Jurkat, Clone E6-1 (cell line): ENCODE results near the gene C19orf12. TPM values are rescaled to one million over a fixed set of nuclear protein-coding genes. Genes with fewer than 3 reads are reported as not detected.

Experiments used
- DNase-seq: peaks from one replicate; pipeline ENCODE4 v3.0.0-alpha.2; 2011; ENCODE audit warnings: low read depth, low spot score
- H3K4me3 ChIP-seq: 2 replicates; pipeline ENCODE4 v1.5.1; 2011; ENCODE audit warnings: mild to moderate bottlenecking, low read length, control low read depth, moderate library complexity
- polyA plus RNA-seq: library from polyadenylated mRNA; unstranded; fragments of >200 nt; gene quantifications from one replicate; pipeline ENCODE4 v1.2.1, GENCODE V29; 2012; ENCODE audit warnings: missing spikeins; ENCODE audit not compliant: insufficient read length, insufficient read depth

Gene C19orf12
- 16.8 TPM for polyA plus RNA-seq

DNA sequence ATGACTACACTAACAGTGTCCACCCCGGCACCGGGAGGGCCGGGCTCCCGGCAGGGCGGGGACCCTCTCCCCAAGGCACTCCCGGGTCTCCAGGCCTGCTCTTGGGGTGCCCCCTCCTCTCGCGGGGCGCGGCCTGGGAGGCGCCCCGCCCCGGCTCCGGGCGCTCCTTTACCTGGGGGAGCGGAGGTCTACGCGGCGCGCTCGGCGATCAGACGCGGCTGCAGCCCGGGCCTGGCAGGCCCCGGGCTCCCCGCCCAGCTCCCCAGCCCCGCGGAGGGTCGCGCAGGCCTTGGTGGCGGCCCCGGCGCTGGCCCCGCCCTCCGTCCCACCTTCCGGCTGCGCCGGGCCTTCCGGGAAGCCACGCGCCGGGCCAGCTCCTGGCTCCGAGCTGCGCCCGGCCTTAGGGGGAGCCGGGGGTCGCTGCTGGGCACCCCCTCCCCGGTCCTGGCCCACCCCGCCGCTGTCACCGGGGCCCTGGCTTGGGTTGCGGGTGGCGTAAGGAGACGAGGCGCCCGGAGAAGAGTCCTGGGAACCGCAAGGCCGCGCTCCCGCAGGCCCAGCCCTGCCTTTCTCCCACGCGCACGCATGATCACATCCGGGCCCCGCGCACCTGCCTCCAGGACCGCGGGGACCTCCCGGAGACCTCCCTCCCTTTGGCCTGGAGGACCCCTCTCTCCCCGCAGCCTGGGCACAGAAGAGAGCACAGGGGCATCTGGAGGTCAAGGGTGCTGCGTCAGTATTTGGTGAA is at the start of gene C19orf12:
Gene C19orf12, minus strand, starts transcription at position 309 of the 748 bp plus-strand sequence. CDS start 6,848 bp downstream, outside the sequence.
- DNase-seq = peak; percentile 25
- peak within 1 kb of the TSS; percentile 87 for H3K4me3 ChIP-seq

- H3K4me3 ChIP-seq = no peak overlapping the region
- DNase-seq = no peak
Measured at GRCh38 chr19:29764361-29764760, 49.3 kb upstream of the C19orf12 start.

GRCh38 chr19:29763196-29763595 is 48.1 kb upstream of the C19orf12 start:
- DNase-seq = no peak

DNA sequence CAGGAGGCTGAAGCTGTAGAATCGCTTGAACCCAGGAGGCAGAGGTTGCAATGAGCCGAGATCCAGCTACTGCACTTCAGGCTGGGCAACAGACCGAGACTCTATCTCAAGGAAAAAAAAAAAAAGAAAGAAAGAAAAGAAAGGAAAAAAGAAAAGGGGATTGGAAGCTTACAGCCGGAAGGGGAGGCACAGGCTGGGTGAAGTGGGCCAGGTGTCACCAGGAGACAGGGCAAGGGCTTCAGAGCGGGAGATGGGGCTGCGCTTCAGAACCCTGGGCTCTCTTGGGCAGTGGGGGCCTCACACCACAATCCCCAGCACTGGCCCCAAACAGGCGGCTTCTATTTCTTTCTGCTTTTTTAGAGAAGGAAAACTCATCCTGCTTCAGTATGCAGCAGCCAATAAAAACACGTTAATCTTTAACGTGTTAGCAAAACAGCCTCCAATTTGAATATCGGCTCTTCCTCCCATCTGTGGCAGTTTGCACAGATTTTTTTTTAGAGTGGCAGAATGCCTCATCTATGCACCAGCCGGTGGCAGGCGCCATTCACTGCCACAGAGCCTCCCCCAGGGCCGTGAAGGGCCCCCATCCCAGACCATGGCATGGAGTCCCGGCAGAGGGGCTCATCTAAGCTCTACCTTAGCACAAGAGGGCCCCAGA is 46.6 kb upstream of the C19orf12 start:
- no peak for DNase-seq
- no peak overlapping the region for H3K4me3 ChIP-seq

More at GRCh38 chr19:29763196-29763595, 48.1 kb upstream of the C19orf12 start:
- H3K4me3 ChIP-seq = no peak overlapping the region

GRCh38 chr19:29760752-29761502 is 45.9 kb upstream of the C19orf12 start:
- DNase-seq = no peak
- no peak overlapping the region for H3K4me3 ChIP-seq

GRCh38 chr19:29759359-29759758 is 44.3 kb upstream of the C19orf12 start:
- no peak overlapping the region for H3K4me3 ChIP-seq
- DNase-seq = no peak

GRCh38 chr19:29758863-29759262 is 43.8 kb upstream of the C19orf12 start:
- no peak for DNase-seq
- no peak overlapping the region for H3K4me3 ChIP-seq

DNA sequence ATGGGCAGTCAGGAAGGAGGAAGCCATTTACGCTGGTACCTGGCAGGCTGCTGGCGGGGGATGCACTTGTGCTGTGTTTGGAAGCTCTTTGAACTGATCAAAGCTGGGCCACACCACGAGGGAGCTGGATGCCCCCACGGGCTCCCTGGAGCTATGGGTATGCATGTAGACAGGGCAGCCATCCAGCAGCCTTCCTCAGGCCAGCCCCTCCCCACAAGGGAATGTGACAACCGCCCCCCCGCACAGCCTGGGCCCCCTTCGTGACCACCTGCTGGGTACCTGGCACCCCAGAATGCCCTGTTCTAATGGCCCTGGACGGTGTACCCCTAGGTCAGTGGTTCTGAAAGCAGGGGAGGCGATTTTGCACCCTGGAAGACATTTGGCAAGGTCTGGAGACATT is 42.5 kb upstream of the C19orf12 start:
- no peak overlapping the region for H3K4me3 ChIP-seq
- no peak for DNase-seq

- DNase-seq = no peak
- H3K4me3 ChIP-seq = no peak overlapping the region
Measured at GRCh38 chr19:29753934-29754305, 38.9 kb upstream of the C19orf12 start.

- no peak overlapping the region for H3K4me3 ChIP-seq
- no peak for DNase-seq
Measured at GRCh38 chr19:29753190-29753933, 38.3 kb upstream of the C19orf12 start.

DNA sequence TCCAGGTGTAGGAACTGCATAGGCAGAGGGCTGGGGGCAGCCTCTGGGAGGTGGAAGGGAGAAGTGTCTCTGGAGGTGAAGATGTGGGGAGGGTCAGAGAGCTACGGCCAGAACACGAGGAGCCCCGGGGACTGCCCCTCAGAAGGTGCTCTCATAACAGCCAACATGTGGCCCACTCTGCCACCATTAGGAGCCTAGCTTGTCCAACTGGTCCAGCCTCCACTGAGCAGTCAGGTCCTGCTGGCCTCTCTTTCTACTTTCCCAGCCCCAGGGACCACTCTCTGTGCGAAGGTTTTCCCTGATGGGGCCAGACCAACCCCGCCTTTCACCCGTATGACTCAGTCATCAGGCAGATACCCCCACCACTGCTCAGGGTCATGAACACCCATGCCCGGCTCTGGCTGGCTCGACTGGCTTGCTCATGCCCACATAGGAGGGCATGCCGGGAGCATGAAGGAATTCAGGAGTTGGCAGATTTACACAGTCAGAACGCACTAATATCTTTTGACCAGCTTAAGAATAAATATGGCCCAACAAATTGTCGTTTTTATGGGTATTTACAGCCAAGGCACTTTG is 37.5 kb upstream of the C19orf12 start:
- no peak for DNase-seq
- H3K4me3 ChIP-seq = no peak overlapping the region

GRCh38 chr19:29751932-29752331 is 36.9 kb upstream of the C19orf12 start:
- no peak for DNase-seq
- H3K4me3 ChIP-seq = no peak overlapping the region

DNA sequence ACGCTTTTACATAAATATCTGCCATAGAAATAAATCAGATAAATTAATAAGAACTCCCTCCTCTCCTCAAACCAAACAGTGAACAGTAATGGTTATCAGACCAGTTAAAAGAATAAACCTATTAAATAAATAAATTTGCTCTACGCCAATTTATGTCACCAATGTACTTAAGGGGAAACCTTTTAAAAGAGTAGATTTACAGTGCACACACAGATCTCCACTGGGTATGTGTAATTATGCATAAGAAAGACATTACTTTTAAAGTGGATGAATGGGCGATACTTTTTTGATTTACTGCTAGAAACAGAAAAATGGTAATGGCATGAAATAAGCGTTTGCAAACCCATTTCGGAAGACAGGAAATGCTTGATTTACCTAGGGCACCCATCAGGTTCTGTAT is 34.9 kb upstream of the C19orf12 start:
- DNase-seq = no peak
- no peak overlapping the region for H3K4me3 ChIP-seq

DNA sequence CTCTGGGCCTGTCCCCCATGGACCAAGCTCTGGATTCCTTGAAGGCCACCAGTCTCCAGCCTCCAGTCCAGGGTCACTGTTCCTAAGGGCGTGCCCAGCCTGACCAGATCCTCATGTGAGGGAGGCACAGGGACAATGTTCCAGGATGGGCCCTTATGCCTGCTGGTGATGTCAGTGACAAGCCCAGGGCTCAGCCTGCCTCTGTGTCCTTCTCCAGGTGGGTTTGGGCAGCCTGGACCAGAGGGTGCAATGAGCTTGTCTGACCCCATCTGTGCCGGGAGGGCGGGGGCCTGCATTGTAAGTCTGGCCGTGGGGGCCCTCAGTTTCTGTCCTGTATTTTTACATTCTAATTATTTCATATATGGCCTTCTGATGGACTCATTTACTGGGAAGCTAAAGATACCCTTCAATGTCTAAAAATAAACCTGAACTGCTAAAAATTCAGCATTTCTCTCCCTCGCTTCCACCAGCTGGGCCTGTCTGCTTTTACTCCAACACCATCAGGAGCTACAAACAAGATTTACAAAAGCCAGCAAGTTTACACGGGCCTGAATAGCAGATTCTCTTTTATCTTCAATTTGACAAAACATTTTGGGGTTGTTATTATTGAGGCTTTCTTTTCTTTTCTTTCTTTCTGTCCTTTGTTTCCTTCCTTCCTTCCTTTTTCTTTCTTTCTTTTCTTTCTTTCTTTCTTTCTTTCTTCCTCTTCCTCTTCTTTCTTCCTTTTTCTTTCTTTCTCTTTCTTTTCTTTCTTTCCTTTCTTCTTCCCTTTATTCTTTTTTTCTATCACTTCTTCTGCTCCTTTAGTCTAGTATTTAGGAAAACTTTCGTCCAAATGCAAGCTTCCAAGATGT is 34.2 kb upstream of the C19orf12 start:
- H3K4me3 ChIP-seq = no peak overlapping the region
- DNase-seq = no peak

DNA sequence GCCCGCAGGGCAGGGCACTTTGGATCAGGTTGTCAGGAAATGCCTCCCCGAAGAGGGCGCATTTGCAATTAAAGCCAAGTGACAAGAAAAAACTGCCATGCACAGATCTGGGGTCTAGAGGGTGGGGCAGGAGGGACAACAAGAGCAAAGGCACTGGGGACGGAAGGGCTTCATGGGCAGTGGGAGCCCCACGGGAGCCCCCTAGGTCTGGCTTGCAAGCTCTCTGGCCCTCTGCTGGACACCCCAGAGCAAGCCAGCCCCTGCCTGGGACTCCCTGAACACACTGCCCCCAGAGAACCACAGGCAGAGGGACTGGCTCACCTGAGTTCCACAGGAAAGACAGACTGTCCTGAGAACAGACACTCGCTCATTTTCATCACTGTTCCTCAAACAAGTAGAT is 30.2 kb upstream of the C19orf12 start:
- no peak overlapping the region for H3K4me3 ChIP-seq
- no peak for DNase-seq

DNA sequence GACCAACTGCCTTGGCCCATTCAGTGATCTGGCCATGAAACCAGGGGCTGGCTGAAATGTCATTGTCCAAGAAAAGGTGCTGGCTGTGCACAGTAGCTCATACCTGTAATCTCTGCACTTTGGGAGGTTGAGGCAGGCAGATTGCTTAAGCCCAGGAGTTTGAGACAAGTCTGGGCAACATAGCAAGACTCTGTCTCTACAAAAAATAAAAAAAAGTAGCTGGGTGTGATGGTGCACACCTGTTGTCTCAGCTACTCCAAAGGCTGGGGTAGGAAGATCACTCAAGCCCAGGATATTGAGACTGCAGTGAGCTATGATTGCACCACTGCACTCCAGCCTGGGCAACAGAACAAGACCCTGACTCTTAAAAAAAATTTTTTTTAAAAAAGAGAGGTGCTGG is 28.6 kb upstream of the C19orf12 start:
- no peak overlapping the region for H3K4me3 ChIP-seq
- DNase-seq = no peak

- DNase-seq = no peak
- no peak overlapping the region for H3K4me3 ChIP-seq
Measured at GRCh38 chr19:29741776-29742175, 26.7 kb upstream of the C19orf12 start.

- no peak overlapping the region for H3K4me3 ChIP-seq
- no peak for DNase-seq
Measured at GRCh38 chr19:29741226-29741625, 26.2 kb upstream of the C19orf12 start.
